Fibroblast of skin of scalp (primary cell): ENCODE data around the gene SPOCD1.

Experiments used
- DNase-seq: peaks from one replicate; pipeline ENCODE4 v3.0.0-alpha.2; 2013

The SPOCD1 gene

GRCh38 chr1:31799895-31800673 lies 15.7 kb downstream of the SPOCD1 start:
- no peak for DNase-seq

- peak; percentile 47 for DNase-seq
These were observed 16.5 kb downstream of the SPOCD1 start for GRCh38 chr1:31799196-31799894.

GRCh38 chr1:31798433-31799195 lies 17.2 kb downstream of the SPOCD1 start:
- DNase-seq = peak; percentile 91

- no peak for DNase-seq
These were observed 17.8 kb downstream of the SPOCD1 start for GRCh38 chr1:31798086-31798432.

GRCh38 chr1:31797216-31797615 lies 18.6 kb downstream of the SPOCD1 start:
- DNase-seq = no peak

- DNase-seq = no peak
These were observed 19.1 kb downstream of the SPOCD1 start for GRCh38 chr1:31796707-31797106.

GRCh38 chr1:31795801-31796621 lies 19.8 kb downstream of the SPOCD1 start:
- peak; percentile 96 for DNase-seq

GRCh38 chr1:31795096-31795675 lies 20.6 kb downstream of the SPOCD1 start:
- no peak for DNase-seq

GRCh38 chr1:31793586-31794285 lies 22.1 kb downstream of the SPOCD1 start:
- no peak for DNase-seq

- no peak for DNase-seq
These were observed 22.7 kb downstream of the SPOCD1 start for GRCh38 chr1:31793086-31793485.

GRCh38 chr1:31792541-31792940 lies 23.3 kb downstream of the SPOCD1 start:
- no peak for DNase-seq

GRCh38 chr1:31792116-31792515 lies 23.7 kb downstream of the SPOCD1 start:
- no peak for DNase-seq

- no peak for DNase-seq
These were observed 24.5 kb downstream of the SPOCD1 start for GRCh38 chr1:31791131-31791858.

GRCh38 chr1:31790641-31791091 lies 25.2 kb downstream of the SPOCD1 start:
- DNase-seq = no peak

GRCh38 chr1:31790140-31790539 lies 25.7 kb downstream of the SPOCD1 start:
- no peak for DNase-seq

- DNase-seq = peak; percentile 90
These were observed 26.4 kb downstream of the SPOCD1 start for GRCh38 chr1:31789259-31790065.

GRCh38 chr1:31788825-31789256 lies 27.0 kb downstream of the SPOCD1 start:
- peak; percentile 78 for DNase-seq

GRCh38 chr1:31788138-31788824 lies 27.5 kb downstream of the SPOCD1 start:
- peak; percentile 88 for DNase-seq

GRCh38 chr1:31787786-31788137 lies 28.1 kb downstream of the SPOCD1 start:
- DNase-seq = no peak
